SK-MEL-5 (cell line): ENCODE measurements around the gene TECTA. TPM values are rescaled to one million over a fixed set of nuclear protein-coding genes. Genes with fewer than 3 reads are reported as not detected.

Experiments used
- DNase-seq: peaks from one replicate; pipeline ENCODE4 v3.0.0-alpha.2; 2016; ENCODE audit warnings: low read depth, low spot score
- in situ Hi-C: cut with HindIII; loops from 2 replicates; pipeline ENCODE4 v1.10.0; 2016; ENCODE audit warnings: low sequenced_read_pairs, high pct_unique_total_duplicates, low pct_unique_long_range_greater_than_20kb
- polyA plus RNA-seq, 2 experiments: library from polyadenylated mRNA; depleted of rRNA; stranded (reverse); fragments of >200 nt; gene quantifications; 2 replicates each; pipeline ENCODE4 v1.2.3, GENCODE V29; 2015
- total RNA-seq: library from RNA; depleted of rRNA; stranded (reverse); fragments of >200 nt; shearing (Covaris generic); gene quantifications from 2 replicates; pipeline ENCODE4 v1.2.3, GENCODE V29; 2014; rRNA removed

TECTA gene, protein sequence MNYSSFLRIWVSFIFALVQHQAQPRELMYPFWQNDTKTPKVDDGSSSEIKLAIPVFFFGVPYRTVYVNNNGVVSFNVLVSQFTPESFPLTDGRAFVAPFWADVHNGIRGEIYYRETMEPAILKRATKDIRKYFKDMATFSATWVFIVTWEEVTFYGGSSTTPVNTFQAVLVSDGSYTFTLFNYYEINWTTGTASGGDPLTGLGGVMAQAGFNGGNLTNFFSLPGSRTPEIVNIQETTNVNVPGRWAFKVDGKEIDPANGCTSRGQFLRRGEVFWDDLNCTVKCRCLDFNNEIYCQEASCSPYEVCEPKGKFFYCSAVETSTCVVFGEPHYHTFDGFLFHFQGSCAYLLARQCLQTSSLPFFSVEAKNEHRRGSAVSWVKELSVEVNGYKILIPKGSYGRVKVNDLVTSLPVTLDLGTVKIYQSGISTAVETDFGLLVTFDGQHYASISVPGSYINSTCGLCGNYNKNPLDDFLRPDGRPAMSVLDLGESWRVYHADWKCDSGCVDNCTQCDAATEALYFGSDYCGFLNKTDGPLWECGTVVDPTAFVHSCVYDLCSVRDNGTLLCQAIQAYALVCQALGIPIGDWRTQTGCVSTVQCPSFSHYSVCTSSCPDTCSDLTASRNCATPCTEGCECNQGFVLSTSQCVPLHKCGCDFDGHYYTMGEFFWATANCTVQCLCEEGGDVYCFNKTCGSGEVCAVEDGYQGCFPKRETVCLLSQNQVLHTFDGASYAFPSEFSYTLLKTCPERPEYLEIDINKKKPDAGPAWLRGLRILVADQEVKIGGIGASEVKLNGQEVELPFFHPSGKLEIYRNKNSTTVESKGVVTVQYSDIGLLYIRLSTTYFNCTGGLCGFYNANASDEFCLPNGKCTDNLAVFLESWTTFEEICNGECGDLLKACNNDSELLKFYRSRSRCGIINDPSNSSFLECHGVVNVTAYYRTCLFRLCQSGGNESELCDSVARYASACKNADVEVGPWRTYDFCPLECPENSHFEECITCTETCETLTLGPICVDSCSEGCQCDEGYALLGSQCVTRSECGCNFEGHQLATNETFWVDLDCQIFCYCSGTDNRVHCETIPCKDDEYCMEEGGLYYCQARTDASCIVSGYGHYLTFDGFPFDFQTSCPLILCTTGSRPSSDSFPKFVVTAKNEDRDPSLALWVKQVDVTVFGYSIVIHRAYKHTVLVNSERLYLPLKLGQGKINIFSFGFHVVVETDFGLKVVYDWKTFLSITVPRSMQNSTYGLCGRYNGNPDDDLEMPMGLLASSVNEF (N-terminal part only)
- total RNA-seq: 0.03 and 0.11 TPM in 2 replicates
- polyA plus RNA-seq (2015; cell fraction: cytosol; rRNA removed): 0.14 and 1.1 TPM in 2 replicates
- polyA plus RNA-seq (2015; cell fraction: nucleus; rRNA removed): 0.19 and 0.59 TPM in 2 replicates

DNA sequence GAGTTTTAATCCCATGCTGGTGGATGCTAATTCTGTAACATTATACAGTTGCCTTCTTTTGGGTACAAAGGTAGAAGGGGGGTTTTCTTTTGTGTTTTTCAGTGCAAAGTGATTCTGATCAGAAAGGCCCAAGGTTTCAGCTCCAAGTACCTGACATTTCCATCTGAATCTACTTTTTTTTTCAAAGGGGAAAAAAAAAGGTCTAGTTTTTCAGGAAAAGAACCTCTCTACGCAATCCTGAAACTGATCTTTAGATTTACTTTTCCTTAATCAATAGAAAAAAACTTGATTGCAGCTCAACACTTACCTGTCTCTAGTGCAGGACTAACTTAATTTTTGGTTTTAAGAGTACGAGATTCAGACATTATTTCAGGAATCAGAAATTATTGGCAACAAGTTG, at the start of gene TECTA:
TSS of gene TECTA (plus strand) at position 301 of the 400 bp plus-strand sequence. CDS start 1,423 bp downstream, outside the sequence.
- in situ Hi-C loops: no loop called here
- no peak for DNase-seq

DNA sequence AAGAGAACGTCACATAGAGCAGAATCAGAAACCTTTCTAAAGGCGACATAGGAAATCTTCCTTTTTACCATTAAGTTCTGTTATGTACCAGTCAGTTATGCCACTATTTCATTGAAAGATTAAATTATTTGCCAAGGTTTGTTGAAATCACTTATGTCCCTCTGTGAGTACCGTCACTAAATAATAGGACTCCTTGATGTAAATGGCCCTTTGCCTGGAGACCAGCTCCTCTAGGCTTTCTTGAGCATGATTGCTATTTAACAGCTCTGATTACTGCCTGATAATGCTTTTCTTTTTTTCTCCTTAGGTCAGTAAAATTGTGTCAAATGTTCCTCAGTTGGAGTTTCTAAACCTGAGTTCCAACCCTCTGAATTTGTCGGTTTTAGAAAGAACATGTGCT, 47.8 kb upstream of the TECTA start:
- DNase-seq: no peak
- in situ Hi-C loops: no loop called here

DNA sequence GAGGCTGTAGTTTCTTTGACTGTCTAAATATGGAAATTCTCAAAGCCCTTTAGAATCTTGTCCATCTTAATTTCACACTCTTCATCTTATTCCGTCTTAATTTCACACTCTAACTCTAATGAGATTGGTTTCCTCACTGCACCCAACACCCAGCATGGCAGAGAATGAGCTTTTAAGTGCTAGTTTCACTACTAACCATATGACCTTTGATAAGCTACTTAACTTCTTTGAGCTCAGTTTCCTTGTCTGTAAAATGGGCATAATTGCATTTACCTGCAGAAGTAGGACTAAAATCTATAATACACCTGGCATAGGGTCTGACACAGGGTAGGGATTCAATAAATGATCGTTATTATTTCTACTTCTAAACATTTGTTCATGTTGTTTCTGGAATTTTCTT, 46.8 kb upstream of the TECTA start:
- DNase-seq: no peak
- in situ Hi-C loops: no loop called here

DNA sequence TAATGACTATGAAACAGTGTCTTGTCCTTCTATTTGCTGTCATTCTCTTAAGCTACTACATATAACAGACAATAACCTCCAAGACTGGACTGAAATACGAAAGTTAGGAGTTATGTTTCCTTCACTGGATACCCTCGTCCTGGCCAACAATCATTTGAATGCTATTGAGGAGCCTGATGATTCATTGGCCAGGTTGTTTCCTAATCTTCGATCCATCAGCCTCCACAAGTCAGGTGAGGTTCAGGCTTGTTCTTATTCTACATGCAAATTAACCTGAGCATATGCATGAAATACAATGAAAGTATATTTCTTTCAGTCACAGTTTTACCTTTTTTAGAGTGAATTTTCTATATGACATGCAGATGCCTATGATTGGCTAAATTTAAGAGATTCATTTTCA, 46.0 kb upstream of the TECTA start:
- DNase-seq: no peak
- in situ Hi-C loops: no loop called here

DNA sequence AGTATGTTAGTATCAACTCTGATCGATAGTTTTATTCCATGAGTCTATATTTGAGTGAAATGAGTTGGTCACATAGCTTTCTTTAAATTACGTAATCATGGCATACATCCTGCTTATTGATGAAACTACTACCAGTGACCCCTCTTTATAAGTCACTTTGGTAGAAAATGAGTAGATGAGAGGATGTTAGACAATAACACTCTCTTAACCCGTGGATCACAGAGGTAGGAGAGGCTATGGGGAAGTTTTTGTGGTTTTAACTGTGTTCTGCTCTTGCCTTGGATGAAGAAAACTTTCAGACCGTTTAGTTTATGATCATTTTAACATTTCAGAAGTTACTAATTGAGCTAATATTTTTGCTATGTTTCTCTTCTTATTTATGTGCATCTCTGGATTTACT, 43.1 kb upstream of the TECTA start:
- in situ Hi-C loops: no loop called here
- DNase-seq: no peak

DNA sequence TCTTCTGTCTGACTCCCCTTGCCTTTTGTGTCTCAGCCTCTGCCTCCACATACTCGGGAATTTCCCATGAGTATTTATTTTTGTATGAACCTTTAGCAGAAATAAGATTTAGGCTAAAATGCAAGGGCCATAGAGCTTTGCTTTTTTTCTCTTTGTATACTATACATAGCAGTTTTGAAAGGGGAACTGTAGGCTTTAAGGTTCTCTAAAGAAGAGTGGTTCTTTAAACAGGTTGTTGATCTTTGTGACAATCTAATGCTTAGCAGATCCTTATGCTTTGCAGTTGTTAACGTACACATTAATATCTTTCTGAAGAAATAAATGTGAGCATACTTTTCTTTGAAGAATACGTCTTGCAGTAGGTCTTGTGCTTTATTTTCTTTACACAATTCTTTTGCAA, 42.1 kb upstream of the TECTA start:
- DNase-seq: no peak
- in situ Hi-C loops: no loop called here

DNA sequence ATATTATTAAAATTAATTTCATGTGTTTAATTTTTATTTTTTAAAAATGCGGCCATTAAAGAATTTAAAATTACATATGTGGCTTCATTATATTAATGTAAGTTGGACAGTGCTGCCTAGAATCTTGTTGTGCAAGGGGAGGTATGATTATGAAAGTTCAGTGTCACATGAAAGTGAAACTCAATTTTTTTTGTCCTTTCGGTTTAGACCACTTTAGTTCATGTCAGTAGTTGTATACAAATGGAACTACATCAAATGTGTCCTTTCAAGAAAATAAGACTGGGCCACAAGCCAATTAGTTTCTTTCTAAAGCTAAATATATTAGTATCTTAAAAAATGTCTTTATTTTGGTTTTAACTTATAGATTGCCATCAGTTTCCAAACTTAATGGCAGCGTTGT, 41.4 kb upstream of the TECTA start:
- no peak for DNase-seq
- in situ Hi-C loops: no loop called here

DNA sequence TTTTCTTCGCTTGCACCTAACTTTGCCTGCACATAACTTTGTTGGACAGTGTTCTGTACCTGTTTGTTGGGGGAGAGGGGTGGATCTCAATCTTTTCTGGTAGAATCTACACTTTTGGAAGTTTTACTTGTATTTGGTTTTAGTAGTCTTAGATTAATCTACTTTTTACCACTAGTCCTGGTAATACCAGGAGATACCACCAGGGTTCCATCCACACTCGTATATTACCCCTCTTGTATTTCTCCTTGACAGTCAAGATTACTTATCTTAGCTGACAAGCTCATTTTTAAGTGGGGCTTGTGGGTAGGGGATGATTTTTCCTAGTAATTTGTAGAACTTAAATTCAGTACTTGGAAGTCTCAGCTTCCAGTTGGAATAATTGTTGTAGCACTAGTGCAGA, 37.3 kb upstream of the TECTA start:
- peak; percentile 47 for DNase-seq

DNA sequence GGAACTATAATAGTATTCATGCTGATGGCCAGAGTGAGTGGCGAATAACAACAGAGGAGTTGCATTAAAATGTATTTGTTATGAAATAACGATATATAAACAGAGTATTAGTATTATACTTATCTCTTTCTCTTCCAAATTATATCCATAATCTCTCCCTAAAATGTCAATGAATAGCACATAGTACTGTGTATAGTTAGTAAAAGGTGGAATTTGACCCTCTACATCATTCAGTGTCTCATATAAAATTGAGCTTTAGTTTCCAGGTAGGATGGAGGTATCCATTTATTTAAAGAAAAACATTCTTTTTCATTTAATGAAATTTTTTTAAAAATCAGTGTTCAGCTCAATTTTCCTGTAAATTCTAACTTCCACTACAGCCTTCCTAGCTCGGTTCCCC, 34.4 kb upstream of the TECTA start:
- DNase-seq: no peak
- in situ Hi-C loops: no loop called here

More for the DNA sequence above, 37.3 kb upstream of the TECTA start:
- in situ Hi-C loops: no loop called here

DNA sequence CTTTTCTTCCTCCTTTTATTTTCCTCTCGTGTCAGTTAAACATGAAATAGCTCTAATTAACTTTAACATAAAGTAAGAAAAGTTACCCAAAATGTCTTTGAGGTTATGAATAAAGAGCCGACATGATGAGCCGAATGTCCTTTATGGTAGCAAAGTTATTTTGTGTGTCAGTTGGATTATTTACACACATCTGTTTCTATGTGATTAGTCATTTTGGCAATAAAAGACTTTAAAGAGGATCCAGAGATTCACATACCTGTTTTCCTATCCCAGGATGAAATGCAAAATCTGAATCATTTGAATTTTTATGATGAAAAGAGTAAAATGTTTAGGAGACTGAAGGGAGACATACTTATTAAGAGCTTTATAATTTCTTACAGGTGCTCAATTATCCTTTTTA, 34.0 kb upstream of the TECTA start:
- no peak for DNase-seq
- in situ Hi-C loops: no loop called here

DNA sequence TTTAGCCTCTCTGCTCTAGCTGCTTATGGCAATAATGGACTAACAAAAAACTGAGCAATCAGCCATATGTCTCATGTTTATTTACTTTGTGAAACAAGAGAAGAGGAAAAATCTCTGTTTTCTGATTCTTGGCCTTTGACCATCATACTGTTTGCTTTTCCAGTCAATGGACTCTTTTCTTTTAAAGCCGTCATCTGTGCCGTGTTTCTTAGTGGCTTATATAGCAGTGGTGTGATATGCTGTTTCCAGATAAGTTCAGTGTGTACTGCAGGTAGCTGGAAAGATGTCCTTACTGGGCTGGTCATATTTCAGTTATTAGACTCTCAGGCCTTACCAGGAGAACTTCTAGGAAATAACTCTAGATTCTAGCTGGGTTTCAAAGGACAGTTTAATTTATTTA, 33.6 kb upstream of the TECTA start:
- DNase-seq: no peak
- in situ Hi-C loops: no loop called here

DNA sequence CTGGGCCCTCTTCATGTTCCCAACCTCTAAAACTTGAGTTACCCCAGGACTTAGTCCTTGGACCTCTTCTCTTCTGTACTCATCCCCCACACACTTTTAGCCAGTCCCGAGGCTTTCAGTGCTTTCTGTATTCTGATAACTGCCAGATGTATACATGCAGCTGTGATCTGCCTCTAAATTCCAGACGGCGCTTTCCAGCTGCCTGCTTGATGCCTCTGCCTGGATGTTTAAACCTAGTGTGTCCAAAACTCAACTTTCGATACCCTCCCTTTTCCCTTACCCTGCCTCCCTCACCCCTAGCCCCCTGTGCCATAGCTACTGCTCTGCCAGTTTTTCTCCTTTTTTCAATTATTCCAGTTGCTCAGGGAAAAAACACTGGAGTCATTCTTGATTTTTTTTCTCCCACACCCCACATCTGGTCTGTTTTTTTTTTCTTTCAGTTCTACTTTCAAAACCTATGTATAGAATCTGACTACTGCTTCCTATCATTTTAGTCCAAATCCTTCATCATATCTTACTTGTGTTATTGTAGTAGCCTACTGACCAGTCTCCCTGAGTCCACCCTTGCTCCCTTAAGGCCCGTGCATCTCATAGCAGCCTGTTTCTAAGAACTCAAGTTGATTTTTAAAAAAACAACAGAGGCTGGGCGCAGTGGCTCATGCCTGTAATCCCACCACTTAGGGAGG, 32.9 kb upstream of the TECTA start:
- DNase-seq: no peak
- in situ Hi-C loops: no loop called here

DNA sequence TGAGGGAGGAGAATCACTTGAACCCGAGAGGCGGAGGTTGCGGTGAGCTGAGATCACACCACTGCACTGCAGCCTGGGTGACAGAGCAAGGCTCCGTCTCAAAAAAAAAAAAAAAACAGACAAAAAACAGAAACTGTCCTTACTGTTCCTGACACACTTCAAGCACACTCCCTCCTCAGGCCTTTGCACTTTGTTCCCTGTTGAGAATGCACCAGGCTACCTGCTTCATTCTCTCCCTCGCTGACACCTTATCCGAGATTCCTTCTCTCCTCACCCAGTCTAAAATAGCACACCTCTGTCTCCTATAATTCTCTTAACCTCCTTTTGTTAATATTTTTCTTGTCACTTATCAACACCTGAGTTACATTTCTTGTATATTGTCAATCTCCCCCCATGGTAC, 32.3 kb upstream of the TECTA start:
- in situ Hi-C loops: no loop called here
- no peak for DNase-seq

DNA sequence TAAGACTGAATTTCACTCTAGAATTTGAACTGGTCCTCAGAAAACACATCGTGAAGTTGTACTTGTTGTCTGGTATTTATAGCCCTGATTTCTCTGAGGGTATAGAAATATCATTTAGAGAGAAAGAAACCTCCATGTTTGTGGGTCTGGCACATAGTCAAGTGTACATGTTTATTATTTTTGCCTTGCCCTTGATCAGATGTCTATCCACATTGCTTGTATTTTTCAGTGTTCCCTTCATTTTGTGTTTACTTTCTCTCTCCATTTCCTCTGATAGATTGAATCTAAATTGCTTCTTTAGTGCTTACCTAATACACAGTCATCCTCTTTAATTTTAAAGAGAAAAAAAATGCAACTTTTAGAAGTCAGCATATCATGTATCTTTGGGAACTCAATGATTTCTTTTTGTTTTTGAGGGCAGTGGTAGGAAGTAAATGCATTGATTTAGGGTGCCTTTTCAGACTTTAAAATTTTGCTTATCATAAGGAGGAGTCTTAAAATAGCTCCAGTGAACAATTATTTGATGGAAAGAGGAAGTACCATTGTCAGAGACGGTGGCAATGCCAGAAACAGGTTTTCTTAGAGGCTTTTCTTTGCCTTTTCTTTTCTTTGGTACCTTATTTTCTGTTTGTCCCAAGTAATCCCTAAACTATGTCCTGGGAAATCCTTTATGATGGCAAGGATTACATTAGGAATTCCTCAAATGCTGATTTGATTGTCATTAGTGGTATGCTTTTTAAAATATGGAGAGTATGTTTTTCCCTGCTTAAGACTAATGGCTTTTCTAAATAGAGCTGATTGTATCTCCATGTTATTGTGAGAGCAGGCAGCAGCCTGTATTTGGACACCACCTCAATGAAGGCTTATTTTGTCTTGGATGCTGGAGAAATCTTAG, 29.8 kb upstream of the TECTA start:
- no peak for DNase-seq
- in situ Hi-C loops: no loop called here

DNA sequence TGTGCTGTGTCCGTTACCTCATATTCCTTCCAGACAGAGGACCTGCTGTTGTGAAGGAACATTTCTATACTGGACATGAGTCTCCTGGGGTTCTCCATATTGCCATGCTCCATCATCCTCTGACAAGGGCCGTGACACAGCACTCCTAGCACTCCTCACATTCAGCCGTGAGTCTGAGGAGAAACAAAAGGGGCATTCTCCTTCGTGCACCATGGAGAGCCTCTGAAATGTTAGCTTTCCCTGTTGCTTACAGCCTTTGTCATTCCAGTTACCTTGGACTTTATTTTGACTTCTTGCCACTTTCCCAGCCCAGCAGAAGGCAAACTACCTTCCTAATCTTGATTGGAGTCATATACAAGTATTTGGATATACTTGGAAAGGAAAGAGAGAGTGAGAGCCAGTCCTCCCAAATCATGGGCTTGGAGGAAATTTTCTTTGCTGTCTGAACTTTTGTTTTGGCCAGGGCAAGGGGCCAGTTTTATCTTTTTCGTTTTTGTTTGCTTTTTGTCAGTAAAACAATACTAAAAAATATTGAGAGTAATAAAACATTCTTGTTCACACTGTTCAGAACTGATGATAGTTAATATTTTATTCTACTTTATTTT, 29.1 kb upstream of the TECTA start:
- in situ Hi-C loops: no loop called here
- peak; percentile 95 for DNase-seq

DNA sequence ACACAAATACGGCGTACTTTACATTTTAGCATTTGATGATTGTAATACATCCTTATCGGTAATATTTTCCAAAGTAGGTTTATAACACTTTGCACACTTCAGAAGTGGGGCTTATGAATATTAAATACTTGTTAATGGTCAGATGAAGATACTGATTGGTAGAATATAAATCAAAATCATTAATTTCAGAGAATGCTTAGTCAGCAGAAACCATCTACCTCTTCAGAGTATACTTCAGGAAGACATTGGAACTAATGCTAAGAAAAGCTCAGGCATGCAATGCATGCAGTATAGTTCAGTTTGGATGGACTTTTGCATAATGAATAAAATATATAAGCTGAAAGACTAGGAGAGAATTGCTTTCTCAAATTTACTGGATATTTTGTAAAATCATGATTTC, 19.7 kb upstream of the TECTA start:
- in situ Hi-C loops: no loop called here
- no peak for DNase-seq
